MM.1S (cell line): Measurements from ENCODE around the gene HOXC11.
A peak's percentile ranks its signal among the peaks of the same experiment; 100 is the strongest.

Experiments
- DNase-seq: peaks from one replicate; pipeline ENCODE4 v3.0.0-alpha.2; 2015
- H2AFZ ChIP-seq: fragments of 300-600 bp; sonication (generic); 2 replicates; pipeline ENCODE4 v1.6.0; 2016; ENCODE audit warnings: antibody characterized with exemption, low read length
- H3F3A ChIP-seq: fragments of 300-600 bp; sonication (generic); 2 replicates; pipeline ENCODE4 v1.6.1; 2016; ENCODE audit warnings: mild to moderate bottlenecking, antibody characterized with exemption, low read length, moderate library complexity, mixed read lengths; ENCODE audit not compliant: insufficient read depth
- H3K27ac ChIP-seq: fragments of 300-600 bp; sonication (generic); 2 replicates; pipeline ENCODE4 v1.5.1; 2016; ENCODE audit warnings: mild to moderate bottlenecking, low read length
- H3K27me3 ChIP-seq: fragments of 300-600 bp; sonication (generic); replicated peaks from 2 replicates; pipeline ENCODE4 v1.6.0; 2016; ENCODE audit warnings: low read length; ENCODE audit not compliant: insufficient read depth
- H3K36me3 ChIP-seq: fragments of 300-600 bp; sonication (generic); replicated peaks from 2 replicates; pipeline ENCODE4 v1.6.1; 2016; ENCODE audit warnings: mild to moderate bottlenecking, low read length, mixed read lengths; ENCODE audit not compliant: insufficient read depth
- H3K4me1 ChIP-seq: fragments of 300-600 bp; sonication (generic); 2 replicates; pipeline ENCODE4 v1.6.1; 2016; ENCODE audit warnings: low read length, mixed read lengths
- H3K4me2 ChIP-seq: fragments of 300-600 bp; sonication (generic); 2 replicates; pipeline ENCODE4 v1.6.0; 2016; ENCODE audit warnings: low read depth, low read length
- H3K4me3 ChIP-seq: fragments of 300-600 bp; sonication (generic); 2 replicates; pipeline ENCODE4 v1.5.1; 2016; ENCODE audit warnings: low read length, mixed read lengths
- H3K79me2 ChIP-seq: fragments of 300-600 bp; sonication (generic); 2 replicates; pipeline ENCODE4 v1.6.1; 2016; ENCODE audit warnings: mixed run types, low read length, mixed read lengths
- H3K9ac ChIP-seq: fragments of 300-600 bp; sonication (generic); 2 replicates; pipeline ENCODE4 v1.6.1; 2016; ENCODE audit warnings: low read length, mixed read lengths
- H3K9me2 ChIP-seq: fragments of 300-600 bp; sonication (generic); replicated peaks from 2 replicates; pipeline ENCODE4 v1.6.1; 2016; ENCODE audit warnings: mild to moderate bottlenecking, low read length, mixed read lengths; ENCODE audit not compliant: insufficient read depth
- H3K9me3 ChIP-seq: fragments of 300-600 bp; sonication (generic); replicated peaks from 2 replicates; pipeline ENCODE4 v1.6.1; 2016; ENCODE audit warnings: mild to moderate bottlenecking, low read length, mixed read lengths; ENCODE audit not compliant: insufficient read depth
- H4K20me1 ChIP-seq: fragments of 300-600 bp; sonication (generic); 2 replicates; pipeline ENCODE4 v1.6.1; 2016; ENCODE audit warnings: mild to moderate bottlenecking, low read length, moderate library complexity, mixed read lengths; ENCODE audit not compliant: insufficient read depth
- EZH2 ChIP-seq: fragments of 300-600 bp; sonication (generic); optimal IDR thresholded peaks from 2 replicates; pipeline ENCODE3; 2017; ENCODE audit warnings: low read depth, mild to moderate bottlenecking, antibody characterized with exemption, low read length, mixed read lengths
- EZH2phosphoT487 ChIP-seq: fragments of 300-600 bp; sonication (generic); IDR thresholded peaks from 2 replicates; pipeline ENCODE4 v1.6.1; 2018; ENCODE audit warnings: antibody characterized with exemption, low read length
- TF ChIP-seq, protein P1 (sequence below): fragments of 300-600 bp; sonication (generic); IDR thresholded peaks from 2 replicates; pipeline ENCODE4 v1.5.1; 2016; ENCODE audit warnings: antibody characterized with exemption, low read length, mixed read lengths

HOXC11 gene

DNA sequence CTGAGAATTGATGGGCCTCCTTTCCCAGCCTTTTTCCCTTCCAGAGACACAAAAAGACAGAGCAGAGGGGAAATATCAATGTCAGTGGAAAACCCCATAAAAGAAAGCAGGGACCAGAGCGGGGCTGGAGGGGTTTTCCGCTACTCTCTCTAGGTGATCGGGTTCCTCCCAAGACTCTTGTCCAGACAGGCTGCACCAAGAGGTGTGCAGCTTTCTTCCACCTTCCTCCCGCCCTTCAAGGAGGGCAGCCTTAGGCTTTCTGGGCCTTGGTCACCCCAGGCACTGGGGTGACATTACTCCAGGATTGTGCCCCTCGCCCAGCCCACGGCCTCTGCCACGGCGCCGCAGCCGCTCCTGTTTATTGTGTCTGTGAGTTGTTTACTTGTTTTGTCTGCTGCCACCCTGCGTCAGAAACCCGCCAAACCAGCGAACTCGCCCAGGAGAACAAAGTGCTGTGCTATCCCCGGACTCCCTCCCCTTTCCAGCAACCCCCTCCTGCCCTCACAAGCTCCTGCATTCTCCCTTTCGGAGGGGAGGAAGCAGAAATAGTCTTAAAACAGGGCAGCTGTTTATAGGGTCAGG lies 48.6 kb downstream of the HOXC11 start:
- Histone ChIP-seq H3K4me1 (no peaks in the 10 kb centered on the region), H2AFZ (no peak overlapping the region), H3K9me3 (no peaks in the 10 kb centered on the region), H3F3A (no peaks in the 10 kb centered on the region), H3K4me2 (peak overlapping the region; percentile 52; the same call in 1 of the 2 replicates), H3K79me2 (no peaks in the 10 kb centered on the region), H3K9ac (no peak overlapping the region), H3K36me3 (no peaks in the 10 kb centered on the region), H3K27me3 (peaks cover 84% of the 10 kb centered on the region), H3K4me3 (no peak overlapping the region), H3K27ac (no peak overlapping the region), H3K9me2 (no peaks in the 10 kb centered on the region), H4K20me1 (no peaks in the 10 kb centered on the region)
- TF ChIP-seq EZH2phosphoT487 (no peak), EZH2 (peak; percentile 43)
- TF ChIP-seq, protein P1, sequence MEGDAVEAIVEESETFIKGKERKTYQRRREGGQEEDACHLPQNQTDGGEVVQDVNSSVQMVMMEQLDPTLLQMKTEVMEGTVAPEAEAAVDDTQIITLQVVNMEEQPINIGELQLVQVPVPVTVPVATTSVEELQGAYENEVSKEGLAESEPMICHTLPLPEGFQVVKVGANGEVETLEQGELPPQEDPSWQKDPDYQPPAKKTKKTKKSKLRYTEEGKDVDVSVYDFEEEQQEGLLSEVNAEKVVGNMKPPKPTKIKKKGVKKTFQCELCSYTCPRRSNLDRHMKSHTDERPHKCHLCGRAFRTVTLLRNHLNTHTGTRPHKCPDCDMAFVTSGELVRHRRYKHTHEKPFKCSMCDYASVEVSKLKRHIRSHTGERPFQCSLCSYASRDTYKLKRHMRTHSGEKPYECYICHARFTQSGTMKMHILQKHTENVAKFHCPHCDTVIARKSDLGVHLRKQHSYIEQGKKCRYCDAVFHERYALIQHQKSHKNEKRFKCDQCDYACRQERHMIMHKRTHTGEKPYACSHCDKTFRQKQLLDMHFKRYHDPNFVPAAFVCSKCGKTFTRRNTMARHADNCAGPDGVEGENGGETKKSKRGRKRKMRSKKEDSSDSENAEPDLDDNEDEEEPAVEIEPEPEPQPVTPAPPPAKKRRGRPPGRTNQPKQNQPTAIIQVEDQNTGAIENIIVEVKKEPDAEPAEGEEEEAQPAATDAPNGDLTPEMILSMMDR, result peak; percentile 35
- DNase-seq, result no peak

DNA sequence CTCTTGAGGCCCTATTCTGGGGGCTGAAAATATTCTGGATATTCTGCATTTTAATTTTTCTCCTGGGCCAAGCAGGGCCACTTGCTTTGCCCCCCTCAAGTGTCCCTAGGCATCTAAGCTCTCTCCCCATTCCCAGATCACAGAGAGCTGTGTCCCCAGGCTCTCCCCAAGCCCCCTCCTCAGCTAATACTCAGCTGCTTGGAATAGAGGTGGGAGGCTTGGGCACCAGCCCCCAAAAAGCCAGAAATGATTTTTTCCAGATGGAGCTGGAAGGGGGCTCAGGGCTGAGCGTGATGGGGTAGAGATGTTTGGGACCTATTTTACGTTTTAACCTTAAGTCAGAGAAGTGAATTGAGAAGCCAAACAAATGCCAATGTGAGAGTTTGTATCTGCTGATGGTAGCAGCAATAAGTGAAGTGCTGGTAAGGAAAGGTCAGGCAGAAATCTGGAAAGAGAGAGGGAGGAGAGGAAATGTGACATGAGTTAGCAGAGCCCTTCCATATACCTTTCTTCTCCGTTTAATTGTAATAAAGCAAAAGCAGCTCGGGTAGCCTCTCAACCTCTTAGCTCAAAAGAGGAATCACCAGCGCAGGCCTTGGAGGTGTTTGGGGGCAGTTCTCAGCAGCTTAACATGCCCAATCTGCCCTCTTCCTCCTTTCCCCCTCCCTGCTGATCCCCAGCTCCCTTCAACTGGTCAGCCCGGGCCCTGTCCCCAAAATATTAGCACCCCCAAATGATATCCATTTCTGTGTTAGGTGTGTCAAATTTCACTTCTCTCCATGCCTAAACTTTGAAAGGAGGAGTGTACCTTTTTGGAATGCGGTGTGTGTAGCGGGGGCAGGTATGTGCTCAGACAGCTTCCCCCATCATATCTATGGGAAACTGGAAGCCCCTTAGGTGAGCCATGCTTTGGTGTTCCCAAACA lies 50.3 kb downstream of the HOXC11 start:
- no peak overlapping the region for H3K4me3 ChIP-seq
- no peaks in the 10 kb centered on the region for H3K9me3 ChIP-seq
- H3K27ac ChIP-seq, result no peak overlapping the region
- H3K36me3 ChIP-seq, result no peaks in the 10 kb centered on the region
- TF ChIP-seq, protein P1, result no peak
- no peak for TF ChIP-seq EZH2phosphoT487
- TF ChIP-seq EZH2, result no peak
- H3K79me2 ChIP-seq, result no peaks in the 10 kb centered on the region
- no peak overlapping the region for H2AFZ ChIP-seq
- no peaks in the 10 kb centered on the region for H3K9me2 ChIP-seq
- H3K4me2 ChIP-seq, result no peak overlapping the region
- no peaks in the 10 kb centered on the region for H4K20me1 ChIP-seq
- H3K9ac ChIP-seq, result no peak overlapping the region
- H3F3A ChIP-seq, result no peaks in the 10 kb centered on the region
- DNase-seq, result no peak
- no peaks in the 10 kb centered on the region for H3K4me1 ChIP-seq
- H3K27me3 ChIP-seq, result peaks cover 89% of the 10 kb centered on the region

DNA sequence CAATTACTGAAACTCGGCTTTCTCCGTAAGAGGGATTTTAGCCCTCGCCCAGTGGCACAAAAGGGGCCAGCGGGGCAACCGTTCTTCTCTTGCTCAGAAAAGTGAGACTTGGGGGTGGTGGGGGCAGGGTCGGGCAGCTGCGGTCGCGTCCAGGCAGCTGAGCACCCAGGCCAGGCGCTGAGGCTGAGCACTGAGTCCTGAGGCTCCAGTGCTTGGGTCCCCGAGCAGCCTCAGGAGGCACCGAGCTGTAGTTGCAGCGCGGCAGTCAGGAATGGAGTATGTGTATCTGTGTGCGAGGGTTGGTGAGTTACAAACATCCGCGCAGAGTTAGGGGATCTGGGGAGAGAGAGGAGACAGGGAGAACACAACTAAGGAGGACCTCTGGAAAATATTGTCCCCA lies 51.2 kb downstream of the HOXC11 start:
- Histone ChIP-seq H2AFZ (no peak overlapping the region), H3K27ac (no peak overlapping the region), H3K4me1 (no peaks in the 10 kb centered on the region), H3K9me3 (no peaks in the 10 kb centered on the region), H4K20me1 (no peaks in the 10 kb centered on the region), H3F3A (no peaks in the 10 kb centered on the region), H3K4me2 (no peak overlapping the region), H3K79me2 (no peaks in the 10 kb centered on the region), H3K4me3 (no peak overlapping the region), H3K27me3 (peaks cover 98% of the 10 kb centered on the region), H3K36me3 (no peaks in the 10 kb centered on the region), H3K9me2 (no peaks in the 10 kb centered on the region), H3K9ac (no peak overlapping the region)
- TF ChIP-seq EZH2phosphoT487, result no peak
- TF ChIP-seq, protein P1, result no peak
- TF ChIP-seq EZH2, result no peak
- no peak for DNase-seq
